Measurements from ENCODE around the gene KIF26B.

KIF26B gene

DNA sequence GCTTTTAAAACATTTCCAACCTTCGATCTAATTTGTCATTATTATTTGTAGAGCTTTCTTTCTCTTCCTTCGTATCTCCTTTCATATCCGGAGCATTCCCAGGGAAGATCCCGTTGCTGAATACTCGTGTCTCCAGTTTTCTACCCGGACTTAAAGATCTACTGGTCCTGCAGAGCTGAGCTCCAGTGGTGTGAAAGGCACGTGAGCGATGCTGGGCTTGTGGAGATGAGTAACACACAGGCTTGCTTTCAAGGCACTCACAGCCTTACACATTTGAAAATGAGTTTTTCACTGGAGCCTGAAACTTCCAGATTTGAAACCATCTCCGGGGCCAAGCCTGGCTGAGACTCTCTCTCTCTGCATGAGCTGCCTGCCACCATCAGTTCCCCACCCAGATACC is 428.3 kb downstream of the KIF26B start:
- TF ChIP-seq, protein P1, sequence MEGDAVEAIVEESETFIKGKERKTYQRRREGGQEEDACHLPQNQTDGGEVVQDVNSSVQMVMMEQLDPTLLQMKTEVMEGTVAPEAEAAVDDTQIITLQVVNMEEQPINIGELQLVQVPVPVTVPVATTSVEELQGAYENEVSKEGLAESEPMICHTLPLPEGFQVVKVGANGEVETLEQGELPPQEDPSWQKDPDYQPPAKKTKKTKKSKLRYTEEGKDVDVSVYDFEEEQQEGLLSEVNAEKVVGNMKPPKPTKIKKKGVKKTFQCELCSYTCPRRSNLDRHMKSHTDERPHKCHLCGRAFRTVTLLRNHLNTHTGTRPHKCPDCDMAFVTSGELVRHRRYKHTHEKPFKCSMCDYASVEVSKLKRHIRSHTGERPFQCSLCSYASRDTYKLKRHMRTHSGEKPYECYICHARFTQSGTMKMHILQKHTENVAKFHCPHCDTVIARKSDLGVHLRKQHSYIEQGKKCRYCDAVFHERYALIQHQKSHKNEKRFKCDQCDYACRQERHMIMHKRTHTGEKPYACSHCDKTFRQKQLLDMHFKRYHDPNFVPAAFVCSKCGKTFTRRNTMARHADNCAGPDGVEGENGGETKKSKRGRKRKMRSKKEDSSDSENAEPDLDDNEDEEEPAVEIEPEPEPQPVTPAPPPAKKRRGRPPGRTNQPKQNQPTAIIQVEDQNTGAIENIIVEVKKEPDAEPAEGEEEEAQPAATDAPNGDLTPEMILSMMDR (IDR thresholded peaks at IDR 0.05): no peak

DNA sequence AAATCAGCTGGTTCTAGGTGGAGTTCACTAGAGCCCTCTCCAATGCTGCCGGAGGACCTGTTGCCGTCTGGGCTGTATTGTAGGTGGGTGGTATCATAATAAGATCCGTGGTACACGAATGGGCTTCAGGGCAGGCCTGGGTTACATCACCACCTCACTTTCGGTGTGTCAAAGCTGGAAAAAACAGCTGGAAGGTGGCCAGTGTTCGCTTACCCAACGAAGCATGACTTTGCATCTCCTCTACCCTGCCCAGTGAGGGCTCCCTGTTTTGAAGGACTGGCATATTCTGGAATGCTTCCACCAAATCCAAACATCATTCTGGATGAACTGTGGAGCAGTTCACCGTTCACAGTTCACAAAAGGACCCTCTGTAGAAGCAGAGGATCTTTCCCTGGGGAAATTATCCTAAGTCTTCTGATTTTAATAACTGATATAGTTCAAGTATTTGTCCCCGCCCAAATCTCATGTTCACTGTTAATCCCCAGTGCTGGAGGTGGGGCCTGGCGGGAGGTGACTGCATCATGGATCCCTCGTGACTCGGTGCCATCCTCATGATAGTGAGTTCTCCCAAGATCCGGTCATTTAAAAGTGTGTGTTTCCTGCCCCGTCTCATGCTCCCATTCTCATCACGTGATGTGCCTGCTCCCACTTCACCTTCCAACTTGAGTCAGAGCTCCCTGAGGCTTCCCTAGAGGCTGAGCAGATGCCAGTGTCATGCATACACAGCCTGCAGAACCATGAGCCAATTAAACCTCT is 429.0 kb downstream of the KIF26B start:
- TF ChIP-seq, protein P1 (IDR thresholded peaks at IDR 0.05): no peak

DNA sequence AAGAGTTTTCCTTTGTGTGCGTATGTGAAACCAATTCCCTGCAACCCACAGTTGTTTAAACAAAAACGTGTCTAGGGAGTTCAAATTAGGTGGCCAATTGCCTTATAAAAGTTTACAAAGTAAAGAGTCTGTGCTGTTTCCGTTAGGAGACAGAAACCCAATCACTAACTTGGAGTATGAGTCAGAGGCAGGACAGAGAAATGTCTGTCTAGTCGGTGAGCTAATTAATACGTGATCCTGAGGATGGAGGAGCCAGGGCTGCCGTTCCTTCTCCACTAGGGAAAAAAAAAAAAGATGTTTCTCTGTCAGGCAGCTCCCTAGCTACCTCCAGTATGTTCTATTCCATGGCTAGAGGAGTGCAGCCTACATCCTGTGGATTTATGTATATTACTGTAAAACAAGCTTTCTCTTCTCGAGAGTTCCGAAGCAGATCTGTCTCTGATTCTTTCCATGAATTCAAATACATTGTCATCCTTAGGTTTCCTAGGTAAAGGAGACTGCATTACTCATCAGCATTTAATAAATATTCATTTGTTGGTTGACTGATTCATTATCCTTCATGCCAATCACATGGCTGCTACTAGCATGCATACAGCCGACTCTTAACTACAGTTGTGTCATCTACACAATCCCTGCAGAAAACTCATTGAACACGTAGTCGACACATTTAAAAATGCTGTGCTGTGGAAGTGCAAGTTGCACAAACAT is 430.6 kb downstream of the KIF26B start:
- TF ChIP-seq, protein P1 (IDR thresholded peaks at IDR 0.05): no peak

GRCh38 chr1:245587435-245588115 is 432.8 kb downstream of the KIF26B start:
- TF ChIP-seq, protein P1 (IDR thresholded peaks at IDR 0.05): no peak

GRCh38 chr1:245588116-245588639 is 433.4 kb downstream of the KIF26B start:
- TF ChIP-seq, protein P1 (IDR thresholded peaks at IDR 0.05): no peak

DNA sequence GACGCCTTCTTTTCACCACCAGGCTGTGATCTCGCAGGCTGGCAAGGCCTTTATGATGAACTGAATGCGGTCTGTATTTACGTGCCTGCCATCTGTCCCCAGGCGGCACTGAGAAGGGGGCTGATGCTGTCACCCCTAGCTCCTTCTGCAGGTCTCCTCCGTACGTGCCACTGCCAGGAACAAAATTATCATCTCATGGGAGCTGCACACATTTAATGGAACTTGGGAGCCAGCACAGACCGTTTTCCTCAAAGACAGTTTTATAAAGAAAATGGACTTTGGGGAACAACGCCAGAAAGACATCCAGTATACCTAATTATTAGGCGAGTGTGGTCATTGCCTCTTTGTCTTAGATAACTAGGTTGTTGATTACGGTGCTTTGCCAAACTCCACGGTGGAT is 434.5 kb downstream of the KIF26B start:
- TF ChIP-seq, protein P1 (IDR thresholded peaks at IDR 0.05): no peak

- TF ChIP-seq, protein P1 (IDR thresholded peaks at IDR 0.05): no peak
Observed at GRCh38 chr1:245589906-245590305, 435.1 kb downstream of the KIF26B start.
